HepG2 (cell line): ENCODE measurements around the gene GLOD4. TPM values are rescaled to one million over a fixed set of nuclear protein-coding genes. Genes with fewer than 3 reads are reported as not detected.

Experiments
- KDM2A ChIP-seq: sonication (generic); formaldehyde crosslinking; IDR thresholded peaks from 2 replicates; pipeline ENCODE4 v1.4.0; 2020; ENCODE audit warnings: low read depth, missing genetic modification reagents, borderline replicate concordance
- MBD4 ChIP-seq: IDR thresholded peaks from 2 replicates; pipeline ENCODE4 v1.6.1; 2012; ENCODE audit warnings: low read length, inconsistent platforms, borderline replicate concordance
- ZNF460 ChIP-seq: sonication (generic); formaldehyde crosslinking; IDR thresholded peaks from 2 replicates; pipeline ENCODE4 v1.5.1; 2020; ENCODE audit warnings: missing genetic modification reagents, mild to moderate bottlenecking, borderline replicate concordance
- polyA plus RNA-seq, 8 experiments: library from polyadenylated mRNA; depleted of rRNA in 3 of 8; stranded (reverse) in 7 of 8; unstranded in 1 of 8; fragments of >200 nt; fragmentation: Illumina TruSeq in 4 of 8; extraction: Trizol in 4 of 8; gene quantifications; 2 replicates each; pipeline versions ENCODE4 v1.2.1 to v1.2.3, GENCODE V29; 2011 to 2016; ENCODE audit warnings: low read depth in 4 of 8, missing spikeins in 1 of 8, mixed read lengths in 1 of 8; ENCODE audit not compliant: insufficient read depth in 1 of 8
- total RNA-seq, 5 experiments: library from RNA; depleted of rRNA; stranded (reverse); fragments of >200 nt; fragmentation: Illumina TruSeq; extraction: Trizol; gene quantifications; 2 replicates each; pipeline ENCODE4 v1.2.3, GENCODE V29; 2016; ENCODE audit warnings: low read depth in 1 of 5
- TF ChIP-seq, protein P1 (sequence below): sonication (generic); formaldehyde crosslinking; IDR thresholded peaks from 2 replicates; pipeline ENCODE4 v1.5.0; 2020; ENCODE audit warnings: mild to moderate bottlenecking, missing genetic modification reagents
- TF ChIP-seq, protein P2 (sequence below): sonication (generic); formaldehyde crosslinking; IDR thresholded peaks from 2 replicates; pipeline ENCODE4 v1.8.0; 2022; ENCODE audit warnings: missing genetic modification reagents, mild to moderate bottlenecking, moderate library complexity, borderline replicate concordance
- TF ChIP-seq, protein P3 (sequence below): IDR thresholded peaks from 2 replicates; pipeline ENCODE4 v1.6.1; 2016; ENCODE audit warnings: missing compliant biosample characterization, missing genetic modification reagents, borderline replicate concordance
- TF ChIP-seq, protein P4 (sequence below): fragments of 450-650 bp; IDR thresholded peaks from 2 replicates; pipeline ENCODE4 v1.6.1; 2017

Gene GLOD4
- total and polyA plus RNA-seq, 2 of the 13 experiments (the other 11 are each of a cell fraction or from before 2014, with no cell fraction given): 53.7 to 87.8 TPM

- peak; percentile 44; the same call in 1 of the 2 replicates for TF ChIP-seq KDM2A (CRISPR knock-in tag)
- TF ChIP-seq MBD4: no peak
- no peak for TF ChIP-seq ZNF460 (CRISPR knock-in tag)
- TF ChIP-seq, protein P1, sequence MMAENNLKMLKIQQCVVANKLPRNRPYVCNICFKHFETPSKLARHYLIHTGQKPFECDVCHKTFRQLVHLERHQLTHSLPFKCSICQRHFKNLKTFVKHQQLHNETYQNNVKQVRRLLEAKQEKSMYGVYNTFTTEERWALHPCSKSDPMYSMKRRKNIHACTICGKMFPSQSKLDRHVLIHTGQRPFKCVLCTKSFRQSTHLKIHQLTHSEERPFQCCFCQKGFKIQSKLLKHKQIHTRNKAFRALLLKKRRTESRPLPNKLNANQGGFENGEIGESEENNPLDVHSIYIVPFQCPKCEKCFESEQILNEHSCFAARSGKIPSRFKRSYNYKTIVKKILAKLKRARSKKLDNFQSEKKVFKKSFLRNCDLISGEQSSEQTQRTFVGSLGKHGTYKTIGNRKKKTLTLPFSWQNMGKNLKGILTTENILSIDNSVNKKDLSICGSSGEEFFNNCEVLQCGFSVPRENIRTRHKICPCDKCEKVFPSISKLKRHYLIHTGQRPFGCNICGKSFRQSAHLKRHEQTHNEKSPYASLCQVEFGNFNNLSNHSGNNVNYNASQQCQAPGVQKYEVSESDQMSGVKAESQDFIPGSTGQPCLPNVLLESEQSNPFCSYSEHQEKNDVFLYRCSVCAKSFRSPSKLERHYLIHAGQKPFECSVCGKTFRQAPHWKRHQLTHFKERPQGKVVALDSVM (CRISPR knock-in tag): no peak
- TF ChIP-seq, protein P2, sequence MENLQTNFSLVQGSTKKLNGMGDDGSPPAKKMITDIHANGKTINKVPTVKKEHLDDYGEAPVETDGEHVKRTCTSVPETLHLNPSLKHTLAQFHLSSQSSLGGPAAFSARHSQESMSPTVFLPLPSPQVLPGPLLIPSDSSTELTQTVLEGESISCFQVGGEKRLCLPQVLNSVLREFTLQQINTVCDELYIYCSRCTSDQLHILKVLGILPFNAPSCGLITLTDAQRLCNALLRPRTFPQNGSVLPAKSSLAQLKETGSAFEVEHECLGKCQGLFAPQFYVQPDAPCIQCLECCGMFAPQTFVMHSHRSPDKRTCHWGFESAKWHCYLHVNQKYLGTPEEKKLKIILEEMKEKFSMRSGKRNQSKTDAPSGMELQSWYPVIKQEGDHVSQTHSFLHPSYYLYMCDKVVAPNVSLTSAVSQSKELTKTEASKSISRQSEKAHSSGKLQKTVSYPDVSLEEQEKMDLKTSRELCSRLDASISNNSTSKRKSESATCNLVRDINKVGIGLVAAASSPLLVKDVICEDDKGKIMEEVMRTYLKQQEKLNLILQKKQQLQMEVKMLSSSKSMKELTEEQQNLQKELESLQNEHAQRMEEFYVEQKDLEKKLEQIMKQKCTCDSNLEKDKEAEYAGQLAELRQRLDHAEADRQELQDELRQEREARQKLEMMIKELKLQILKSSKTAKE (CRISPR knock-in tag): peak; percentile 34; the same call in 1 of the 2 replicates
- TF ChIP-seq, protein P3, sequence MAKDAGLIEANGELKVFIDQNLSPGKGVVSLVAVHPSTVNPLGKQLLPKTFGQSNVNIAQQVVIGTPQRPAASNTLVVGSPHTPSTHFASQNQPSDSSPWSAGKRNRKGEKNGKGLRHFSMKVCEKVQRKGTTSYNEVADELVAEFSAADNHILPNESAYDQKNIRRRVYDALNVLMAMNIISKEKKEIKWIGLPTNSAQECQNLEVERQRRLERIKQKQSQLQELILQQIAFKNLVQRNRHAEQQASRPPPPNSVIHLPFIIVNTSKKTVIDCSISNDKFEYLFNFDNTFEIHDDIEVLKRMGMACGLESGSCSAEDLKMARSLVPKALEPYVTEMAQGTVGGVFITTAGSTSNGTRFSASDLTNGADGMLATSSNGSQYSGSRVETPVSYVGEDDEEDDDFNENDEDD (CRISPR knock-in tag): 0 out of 2 replicates have a peak, but pooled peaks have one; percentile 20
- TF ChIP-seq, protein P4, sequence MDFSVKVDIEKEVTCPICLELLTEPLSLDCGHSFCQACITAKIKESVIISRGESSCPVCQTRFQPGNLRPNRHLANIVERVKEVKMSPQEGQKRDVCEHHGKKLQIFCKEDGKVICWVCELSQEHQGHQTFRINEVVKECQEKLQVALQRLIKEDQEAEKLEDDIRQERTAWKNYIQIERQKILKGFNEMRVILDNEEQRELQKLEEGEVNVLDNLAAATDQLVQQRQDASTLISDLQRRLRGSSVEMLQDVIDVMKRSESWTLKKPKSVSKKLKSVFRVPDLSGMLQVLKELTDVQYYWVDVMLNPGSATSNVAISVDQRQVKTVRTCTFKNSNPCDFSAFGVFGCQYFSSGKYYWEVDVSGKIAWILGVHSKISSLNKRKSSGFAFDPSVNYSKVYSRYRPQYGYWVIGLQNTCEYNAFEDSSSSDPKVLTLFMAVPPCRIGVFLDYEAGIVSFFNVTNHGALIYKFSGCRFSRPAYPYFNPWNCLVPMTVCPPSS: no peak
- TF ChIP-seq, all 625 proteins: peak for 53
Observed at GRCh38 chr17:732902-733720, 49.0 kb downstream of the GLOD4 start (continued).
